A549 (cell line): ENCODE results near the gene MYO9A.

ENCODE experiments used
- CBX8 ChIP-seq: fragments of 200-600 bp; sonication (generic); IDR thresholded peaks from 2 replicates; pipeline ENCODE4 v1.6.1; 2016
- CEBPB ChIP-seq, 2 experiments: fragments of >200 bp in 1 of 2; sonication (Bioruptor Twin) in 1 of 2; formaldehyde crosslinking in 1 of 2; IDR thresholded peaks; 2 replicates each; pipeline ENCODE4 v1.6.1; 2012 to 2016
- FOXS1 ChIP-seq: fragments of 250-450 bp; sonication (Bioruptor Pico); IDR thresholded peaks from 2 replicates; pipeline ENCODE4 v1.5.0; 2020; ENCODE audit warnings: mild to moderate bottlenecking, moderate library complexity
- MAZ ChIP-seq: fragments of 150-350 bp; IDR thresholded peaks from 2 replicates; pipeline ENCODE4 v1.6.1; 2014; ENCODE audit warnings: antibody characterized with exemption, low read depth, low read length, borderline replicate concordance
- RAD21 ChIP-seq, 2 experiments: fragments of >200 bp in 1 of 2; sonication (Bioruptor Twin) in 1 of 2; formaldehyde crosslinking in 1 of 2; IDR thresholded peaks in 1 of 2; conservative IDR thresholded peaks in 1 of 2; 2 replicates in 1 of 2; 3 replicates in 1 of 2; pipeline ENCODE4 v1.6.1; 2012 to 2018; ENCODE audit warnings: inconsistent platforms in 1 of 2
- TF ChIP-seq, protein P1 (sequence below): fragments of >200 bp; sonication (Bioruptor Twin); formaldehyde crosslinking; IDR thresholded peaks from 3 replicates; pipeline ENCODE4 v1.5.1; 2016

DNA sequence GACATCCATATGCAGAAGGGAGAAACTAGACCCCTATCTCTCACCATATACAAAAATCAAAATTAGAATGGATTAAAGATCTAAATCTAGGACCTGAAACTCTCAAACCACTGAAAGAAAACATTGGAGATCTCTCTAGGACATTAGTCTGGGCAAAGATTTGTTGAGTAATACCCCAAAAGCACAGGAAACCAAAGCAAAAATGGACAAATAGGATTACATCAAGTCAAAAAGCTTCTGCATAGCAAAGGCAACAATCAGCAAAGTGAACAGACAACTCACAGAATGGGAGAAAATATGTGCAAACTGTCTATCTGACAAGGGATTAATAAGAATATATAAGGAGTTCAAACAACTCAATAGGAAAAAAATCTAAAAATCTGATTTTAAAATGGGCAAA lies 54.8 kb downstream of the MYO9A start:
- no peak for TF ChIP-seq RAD21 (conservative IDR thresholded peaks at IDR 0.05 in 1 of 2, IDR thresholded peaks at IDR 0.05 in 1 of 2)
- TF ChIP-seq, protein P1, sequence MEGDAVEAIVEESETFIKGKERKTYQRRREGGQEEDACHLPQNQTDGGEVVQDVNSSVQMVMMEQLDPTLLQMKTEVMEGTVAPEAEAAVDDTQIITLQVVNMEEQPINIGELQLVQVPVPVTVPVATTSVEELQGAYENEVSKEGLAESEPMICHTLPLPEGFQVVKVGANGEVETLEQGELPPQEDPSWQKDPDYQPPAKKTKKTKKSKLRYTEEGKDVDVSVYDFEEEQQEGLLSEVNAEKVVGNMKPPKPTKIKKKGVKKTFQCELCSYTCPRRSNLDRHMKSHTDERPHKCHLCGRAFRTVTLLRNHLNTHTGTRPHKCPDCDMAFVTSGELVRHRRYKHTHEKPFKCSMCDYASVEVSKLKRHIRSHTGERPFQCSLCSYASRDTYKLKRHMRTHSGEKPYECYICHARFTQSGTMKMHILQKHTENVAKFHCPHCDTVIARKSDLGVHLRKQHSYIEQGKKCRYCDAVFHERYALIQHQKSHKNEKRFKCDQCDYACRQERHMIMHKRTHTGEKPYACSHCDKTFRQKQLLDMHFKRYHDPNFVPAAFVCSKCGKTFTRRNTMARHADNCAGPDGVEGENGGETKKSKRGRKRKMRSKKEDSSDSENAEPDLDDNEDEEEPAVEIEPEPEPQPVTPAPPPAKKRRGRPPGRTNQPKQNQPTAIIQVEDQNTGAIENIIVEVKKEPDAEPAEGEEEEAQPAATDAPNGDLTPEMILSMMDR: no peak
- no peak for TF ChIP-seq CEBPB (IDR thresholded peaks at IDR 0.05)
- no peak for TF ChIP-seq FOXS1 (CRISPR knock-in tag)
- no peak for TF ChIP-seq MAZ
- no peak for TF ChIP-seq CBX8
